ENCODE measurements around the gene EDA.

The EDA gene

DNA sequence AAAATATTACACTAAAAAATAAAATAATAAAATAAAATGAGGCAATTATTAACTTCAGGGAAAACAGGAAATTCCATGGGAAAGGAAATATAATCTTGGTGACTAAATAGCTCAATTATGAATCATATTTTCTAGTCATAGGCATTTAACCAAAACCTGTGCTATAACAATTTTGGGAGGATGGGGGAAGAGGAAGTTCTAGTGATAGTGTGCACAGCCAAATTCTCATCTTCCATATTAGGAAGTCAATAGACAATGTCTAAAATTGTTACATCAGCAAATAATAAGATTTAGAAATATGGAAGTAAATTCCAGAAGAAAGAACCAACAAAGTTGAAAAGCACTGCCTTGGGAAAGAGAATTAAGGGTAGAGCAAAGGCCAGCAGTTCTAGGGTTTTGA lies 431.1 kb downstream of the EDA start:
- DNase-seq (ENCODE audit: low read depth, low spot score) = no peak
- in situ Hi-C loops (cut with HindIII; ENCODE audit: low sequenced_read_pairs) = no loop called here
- H3K4me3 ChIP-seq (ENCODE audit: low read depth, low read length) = no peak overlapping the region
- TF ChIP-seq, protein P1, sequence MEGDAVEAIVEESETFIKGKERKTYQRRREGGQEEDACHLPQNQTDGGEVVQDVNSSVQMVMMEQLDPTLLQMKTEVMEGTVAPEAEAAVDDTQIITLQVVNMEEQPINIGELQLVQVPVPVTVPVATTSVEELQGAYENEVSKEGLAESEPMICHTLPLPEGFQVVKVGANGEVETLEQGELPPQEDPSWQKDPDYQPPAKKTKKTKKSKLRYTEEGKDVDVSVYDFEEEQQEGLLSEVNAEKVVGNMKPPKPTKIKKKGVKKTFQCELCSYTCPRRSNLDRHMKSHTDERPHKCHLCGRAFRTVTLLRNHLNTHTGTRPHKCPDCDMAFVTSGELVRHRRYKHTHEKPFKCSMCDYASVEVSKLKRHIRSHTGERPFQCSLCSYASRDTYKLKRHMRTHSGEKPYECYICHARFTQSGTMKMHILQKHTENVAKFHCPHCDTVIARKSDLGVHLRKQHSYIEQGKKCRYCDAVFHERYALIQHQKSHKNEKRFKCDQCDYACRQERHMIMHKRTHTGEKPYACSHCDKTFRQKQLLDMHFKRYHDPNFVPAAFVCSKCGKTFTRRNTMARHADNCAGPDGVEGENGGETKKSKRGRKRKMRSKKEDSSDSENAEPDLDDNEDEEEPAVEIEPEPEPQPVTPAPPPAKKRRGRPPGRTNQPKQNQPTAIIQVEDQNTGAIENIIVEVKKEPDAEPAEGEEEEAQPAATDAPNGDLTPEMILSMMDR (IDR thresholded peaks at IDR 0.05; ENCODE audit: low read depth, low read length) = no peak

DNA sequence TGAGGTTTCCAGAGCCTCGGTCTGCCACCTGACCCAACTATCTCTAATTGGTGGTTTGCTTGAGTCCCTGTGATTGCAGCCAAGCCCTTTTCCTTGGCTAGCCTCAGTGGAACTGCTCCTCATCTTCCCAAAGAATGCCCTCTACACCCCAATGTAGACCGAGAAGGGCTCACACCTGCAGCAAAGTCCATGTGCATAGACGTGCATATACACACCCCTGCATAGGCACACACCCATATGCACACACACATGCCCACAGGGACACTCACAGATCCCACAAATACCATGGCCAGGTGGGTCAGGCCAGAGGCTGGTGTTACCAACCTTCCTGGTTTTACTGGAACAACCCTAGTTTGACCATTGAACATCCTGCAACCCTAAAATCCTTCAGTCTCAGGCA lies 433.5 kb downstream of the EDA start:
- in situ Hi-C loops (cut with HindIII; ENCODE audit: low sequenced_read_pairs) = no loop called here
- no peak for DNase-seq (ENCODE audit: low read depth, low spot score)
- TF ChIP-seq, protein P1 (IDR thresholded peaks at IDR 0.05; ENCODE audit: low read depth, low read length) = no peak

DNA sequence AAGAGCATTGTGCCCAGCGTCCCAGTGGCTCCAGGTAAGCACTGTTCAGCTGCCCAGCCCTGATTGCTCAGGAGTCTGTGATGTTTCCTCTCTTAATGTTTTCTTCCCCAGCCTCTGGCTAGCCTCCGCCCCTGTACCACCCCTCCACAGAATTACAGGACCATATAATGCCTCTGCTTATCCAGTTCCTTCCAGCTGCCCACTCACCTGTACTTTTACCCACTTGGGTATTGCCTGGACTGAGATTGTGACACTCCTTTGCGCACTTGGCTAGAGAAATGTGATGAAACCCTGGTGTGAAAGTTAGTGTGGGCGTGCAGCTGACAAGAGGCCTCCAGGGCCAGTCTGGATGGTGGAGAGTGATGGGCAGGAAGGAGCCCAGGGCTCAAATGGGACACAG lies 434.0 kb downstream of the EDA start, which contains the start of gene AWAT2:
TSS of gene AWAT2 (minus strand) at position 14 of the 400 bp plus-strand sequence. CDS start at position 8, 6 bp downstream.
- no peak for DNase-seq (ENCODE audit: low read depth, low spot score)
- in situ Hi-C loops (cut with HindIII; ENCODE audit: low sequenced_read_pairs) = no loop called here
- TF ChIP-seq, protein P1 (IDR thresholded peaks at IDR 0.05; ENCODE audit: low read depth, low read length) = no peak
- no peak within 1 kb of the TSS for H3K4me3 ChIP-seq (ENCODE audit: low read depth, low read length)

More for the DNA sequence above, 433.5 kb downstream of the EDA start:
- no peak overlapping the region for H3K4me3 ChIP-seq (ENCODE audit: low read depth, low read length)

DNA sequence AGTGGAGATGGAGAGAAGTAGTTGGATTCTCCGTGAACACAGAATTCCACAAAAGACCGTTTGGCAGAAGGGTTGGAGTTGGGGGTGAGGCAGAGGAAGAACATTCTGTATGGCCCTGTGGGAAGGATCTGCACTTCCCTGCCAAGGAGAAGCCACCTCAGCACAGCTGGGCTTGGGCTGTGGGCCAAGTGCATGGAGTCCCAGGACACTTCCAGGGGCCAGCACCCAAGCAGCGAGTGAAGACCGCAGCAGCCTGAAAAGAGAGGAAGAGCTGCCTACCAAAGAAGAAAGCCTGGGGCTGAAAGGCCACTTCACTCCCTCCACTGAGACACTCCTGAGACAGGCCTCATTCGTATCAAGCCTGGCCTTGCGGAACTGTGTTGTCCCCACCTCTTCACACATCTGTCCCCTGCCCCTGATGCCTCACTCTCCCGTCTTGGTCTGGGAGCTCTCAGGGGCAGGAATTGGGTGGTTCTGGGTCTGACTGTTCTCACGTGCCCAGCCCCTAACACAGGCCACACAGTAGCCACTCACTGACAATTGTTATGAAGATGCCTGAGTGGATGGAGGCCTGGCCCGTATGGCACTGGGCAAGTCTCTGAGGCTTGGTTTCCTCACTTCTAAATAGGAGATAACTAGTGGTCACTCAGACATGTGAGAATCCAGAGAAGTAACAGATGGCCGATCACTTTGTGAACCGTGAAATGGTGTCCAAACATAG lies 437.1 kb downstream of the EDA start:
- in situ Hi-C loops (cut with HindIII; ENCODE audit: low sequenced_read_pairs) = no loop called here

DNA sequence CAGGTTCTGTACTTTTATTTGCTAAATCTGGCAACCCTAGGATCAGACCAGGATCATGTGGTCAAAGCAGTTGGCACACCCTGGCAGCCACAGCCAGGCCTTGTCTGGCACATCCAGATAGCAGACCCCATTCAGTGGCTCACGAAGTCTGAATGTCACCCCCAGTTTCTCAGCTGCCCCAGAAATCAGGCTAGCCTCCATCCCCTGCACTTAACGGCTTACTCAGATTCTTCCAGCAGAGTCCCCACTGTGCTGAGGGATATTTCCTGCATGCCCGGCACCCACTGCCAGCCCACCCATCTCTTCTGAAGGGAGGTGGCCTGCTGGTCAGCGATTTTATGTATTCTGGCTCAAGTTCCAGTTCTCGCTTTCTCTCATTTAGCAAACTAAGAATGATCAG lies 438.5 kb downstream of the EDA start:
- no peak for DNase-seq (ENCODE audit: low read depth, low spot score)
- TF ChIP-seq, protein P1 (IDR thresholded peaks at IDR 0.05; ENCODE audit: low read depth, low read length) = no peak
- H3K4me3 ChIP-seq (ENCODE audit: low read depth, low read length) = no peak overlapping the region
- in situ Hi-C loops (cut with HindIII; ENCODE audit: low sequenced_read_pairs) = no loop called here

More for the DNA sequence above, 437.1 kb downstream of the EDA start:
- no peak overlapping the region for H3K4me3 ChIP-seq (ENCODE audit: low read depth, low read length)
- TF ChIP-seq, protein P1 (IDR thresholded peaks at IDR 0.05; ENCODE audit: low read depth, low read length) = no peak
- no peak for DNase-seq (ENCODE audit: low read depth, low spot score)

DNA sequence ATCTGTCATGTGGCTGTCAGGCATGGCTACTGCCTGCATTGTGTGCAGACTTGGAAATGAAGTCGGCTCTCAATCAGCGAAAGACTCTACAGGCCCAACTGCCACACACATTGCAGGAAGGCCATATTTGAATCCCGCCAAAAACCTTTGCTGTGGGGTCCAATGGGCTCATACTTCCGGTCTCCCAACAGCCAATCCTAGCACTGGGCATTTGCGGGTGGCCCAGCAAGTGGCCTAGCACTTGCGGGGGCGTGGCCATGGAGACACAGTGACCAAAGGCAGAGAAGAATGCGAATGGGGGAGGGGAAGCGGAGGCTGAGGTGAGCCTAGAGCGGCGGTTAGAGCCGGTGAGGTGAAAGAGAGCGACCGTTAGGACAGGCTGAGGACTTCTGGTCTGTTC lies 446.2 kb downstream of the EDA start, which contains the start of gene OTUD6A:
TSS of gene OTUD6A (plus strand) at position 382 of the 400 bp plus-strand sequence. CDS start 68 bp downstream, outside the sequence.
- DNase-seq (ENCODE audit: low read depth, low spot score) = no peak
- H3K4me3 ChIP-seq (ENCODE audit: low read depth, low read length) = no peak within 1 kb of the TSS
- in situ Hi-C loops (cut with HindIII; ENCODE audit: low sequenced_read_pairs) = no loop called here
- TF ChIP-seq, protein P1 (IDR thresholded peaks at IDR 0.05; ENCODE audit: low read depth, low read length) = no peak

Data from astrocyte of the spinal cord (primary cell).